Mononuclear cell (primary cell): Measurements from ENCODE around the gene PDGFC. TPM values are rescaled to one million over a fixed set of nuclear protein-coding genes. Genes with fewer than 3 reads are reported as not detected.
"Not testable (repeated sequence)": the region's sequence is repeated elsewhere in the genome, so short reads cannot be mapped to it uniquely, and the experiment has no call there.

Experiments
- H3K27me3 ChIP-seq: 2 replicates; pipeline ENCODE4 v1.6.0; 2011; ENCODE audit warnings: low read length, control low read depth; ENCODE audit not compliant: insufficient read depth
- H3K4me1 ChIP-seq: 2 replicates; pipeline ENCODE4 v1.5.1; 2011; ENCODE audit warnings: mild to moderate bottlenecking, low read length, control low read depth; ENCODE audit not compliant: insufficient read depth
- H3K4me3 ChIP-seq: 2 replicates; pipeline ENCODE4 v1.5.1; 2011; ENCODE audit warnings: mild to moderate bottlenecking, low read length, moderate library complexity
- H3K9me3 ChIP-seq: 2 replicates; pipeline ENCODE4 v1.5.1; 2011; ENCODE audit warnings: low read depth, mild to moderate bottlenecking, control low read depth, low read length
- total RNA-seq: library from RNA; depleted of rRNA; stranded (reverse); fragments of >200 nt; gene quantifications from one replicate; pipeline ENCODE4 v1.2.3, GENCODE V29; 2012

The PDGFC gene
- total RNA-seq, 1 donor: 6.9 TPM

DNA sequence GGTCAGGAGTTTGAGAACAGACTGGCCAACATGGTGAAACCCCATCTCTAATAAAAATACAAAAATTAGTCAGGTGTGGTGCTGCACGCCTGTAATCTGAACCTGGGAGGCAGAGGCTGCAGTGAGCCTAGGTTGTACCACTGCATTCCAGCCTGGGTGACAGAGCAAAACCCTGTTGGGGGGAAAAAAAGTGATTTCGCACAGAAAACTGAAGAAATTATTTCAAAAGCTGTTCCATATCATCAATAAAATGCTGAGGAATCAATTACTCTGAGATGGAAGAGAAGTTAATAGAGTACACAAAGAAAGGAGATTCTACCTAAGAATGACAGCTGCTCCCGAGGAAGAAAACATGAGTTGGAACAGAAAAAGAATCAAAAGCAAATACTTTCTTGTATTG lies 95.9 kb downstream of the PDGFC start:
- no peak overlapping the region for H3K4me3 ChIP-seq
- no peaks in the 10 kb centered on the region for H3K4me1 ChIP-seq
- no peaks in the 10 kb centered on the region for H3K27me3 ChIP-seq
- no peaks in the 10 kb centered on the region for H3K9me3 ChIP-seq

DNA sequence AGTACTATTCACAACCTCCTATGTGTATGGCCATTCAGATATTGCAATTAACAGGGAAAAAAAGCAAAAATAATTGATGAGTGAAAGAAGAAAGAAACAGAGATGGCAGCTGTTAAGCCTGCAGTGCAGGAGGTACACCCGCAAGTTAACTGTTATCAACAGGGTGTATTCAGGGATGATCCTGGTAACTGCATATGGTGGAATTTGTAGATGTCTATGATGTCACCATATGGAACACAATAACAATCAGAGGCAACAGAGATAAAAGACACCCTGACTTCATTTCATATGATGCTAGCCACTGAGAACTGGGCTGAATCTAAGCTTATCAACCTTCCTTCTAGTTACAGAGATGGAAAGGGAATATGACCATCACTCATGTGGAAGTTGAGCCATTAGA lies 96.5 kb downstream of the PDGFC start:
- no peaks in the 10 kb centered on the region for H3K9me3 ChIP-seq
- no peaks in the 10 kb centered on the region for H3K4me1 ChIP-seq
- H3K4me3 ChIP-seq: no peak overlapping the region
- no peaks in the 10 kb centered on the region for H3K27me3 ChIP-seq

DNA sequence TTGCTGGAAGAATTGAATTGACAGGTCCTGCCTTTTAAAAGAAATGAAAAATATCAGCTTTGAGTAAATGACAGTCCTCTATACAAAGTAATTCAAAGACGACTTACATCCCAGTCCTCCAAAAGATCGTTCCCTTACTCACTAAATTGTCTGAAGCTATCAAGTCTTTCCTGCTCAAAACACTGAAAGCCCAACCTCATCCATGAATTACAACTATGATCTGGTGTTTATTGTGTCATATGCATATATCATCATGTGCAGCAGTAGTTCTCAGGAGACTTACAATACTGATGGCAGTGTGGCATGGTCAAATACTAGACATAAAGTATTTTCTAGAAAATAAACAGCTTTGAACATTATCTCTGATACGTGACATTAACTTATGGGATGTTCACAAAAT lies 97.8 kb downstream of the PDGFC start:
- Histone ChIP-seq H3K4me1 (no peaks in the 10 kb centered on the region), H3K4me3 (no peak overlapping the region), H3K9me3 (no peaks in the 10 kb centered on the region), H3K27me3 (no peaks in the 10 kb centered on the region)

DNA sequence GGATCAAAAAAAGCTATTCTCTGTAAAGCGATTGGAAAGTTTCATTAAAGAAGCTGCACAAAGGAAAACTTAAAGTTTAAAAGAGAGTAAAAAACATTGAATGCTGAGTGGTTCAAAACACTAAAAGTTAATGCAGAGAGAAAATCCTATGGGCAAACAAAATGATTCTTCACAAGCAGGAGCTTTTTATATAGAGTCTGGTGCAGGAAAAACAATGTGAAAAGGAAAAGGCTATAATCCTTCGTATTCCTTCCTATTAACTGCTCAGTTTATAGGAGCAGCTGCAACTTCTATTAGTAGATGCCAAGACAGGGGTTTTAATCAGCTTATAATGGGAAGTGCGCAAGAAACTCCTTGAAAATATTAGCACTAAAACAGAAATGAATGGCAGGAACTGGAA lies 100.7 kb downstream of the PDGFC start:
- Histone ChIP-seq H3K4me3 (no peak overlapping the region), H3K4me1 (no peaks in the 10 kb centered on the region), H3K9me3 (no peaks in the 10 kb centered on the region), H3K27me3 (no peaks in the 10 kb centered on the region)

DNA sequence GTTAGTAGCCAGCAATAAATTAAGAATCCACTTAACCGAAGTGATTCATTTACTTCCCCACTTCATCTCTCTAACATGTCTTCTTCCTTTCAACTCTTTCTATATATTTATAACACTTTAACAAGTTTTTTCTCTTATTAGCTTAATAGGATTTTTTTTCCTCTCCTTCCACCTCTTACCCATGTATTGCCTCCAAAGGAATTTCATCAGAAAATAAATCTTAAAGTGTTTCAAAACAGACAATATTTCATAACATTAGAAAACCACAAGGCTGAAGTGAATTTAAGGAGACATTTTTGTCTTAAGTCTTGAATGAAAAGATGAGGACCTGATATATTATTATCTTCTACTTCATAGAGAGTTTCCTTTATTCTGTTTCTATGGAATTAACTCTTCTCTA lies 101.5 kb downstream of the PDGFC start:
- no peaks in the 10 kb centered on the region for H3K27me3 ChIP-seq
- no peaks in the 10 kb centered on the region for H3K9me3 ChIP-seq
- no peaks in the 10 kb centered on the region for H3K4me1 ChIP-seq
- no peak overlapping the region for H3K4me3 ChIP-seq

DNA sequence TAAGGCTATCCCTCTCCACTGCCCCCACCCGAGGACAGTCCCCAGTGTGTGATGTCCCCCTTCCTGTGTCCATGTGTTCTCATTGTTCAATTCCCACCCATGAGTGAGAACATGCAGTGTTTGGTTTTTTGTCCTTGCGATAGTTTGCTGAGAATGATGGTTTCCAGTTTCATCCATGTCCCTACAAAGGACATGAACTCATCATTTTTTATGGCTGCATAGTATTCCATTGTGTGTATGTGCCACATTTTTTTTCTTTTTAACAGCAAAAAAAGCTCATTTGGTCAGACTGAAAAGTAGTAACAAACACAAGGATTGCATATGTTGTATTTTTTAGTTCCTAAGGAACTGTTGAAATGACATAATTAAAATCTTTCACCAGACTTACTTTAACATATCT lies 105.5 kb downstream of the PDGFC start:
- H3K27me3 ChIP-seq, H3K4me3 ChIP-seq: not testable (repeated sequence)

DNA sequence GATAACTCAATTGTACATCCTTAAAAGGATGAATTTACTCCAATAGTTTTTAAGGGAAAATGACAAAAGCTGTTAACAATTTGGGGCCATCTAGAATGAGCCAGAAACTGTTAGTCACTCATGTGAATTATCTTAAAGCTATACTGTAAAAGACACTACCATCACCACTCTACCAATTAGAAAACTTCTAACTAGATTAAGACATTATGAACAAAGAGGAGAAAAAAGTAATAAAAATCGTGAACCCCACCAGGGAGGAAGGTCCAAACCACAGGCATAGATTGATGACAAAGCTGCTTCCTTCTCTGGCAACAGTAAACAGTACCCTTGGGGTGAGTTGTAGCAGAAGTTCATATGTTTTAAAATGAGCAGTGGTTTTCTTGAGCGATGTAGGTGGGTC lies 106.1 kb downstream of the PDGFC start:
- Histone ChIP-seq H3K9me3 (no peaks in the 10 kb centered on the region), H3K4me3 (no peak overlapping the region), H3K27me3 (no peaks in the 10 kb centered on the region), H3K4me1 (no peaks in the 10 kb centered on the region)

More for the DNA sequence above, 105.5 kb downstream of the PDGFC start:
- not testable (repeated sequence) for H3K4me1 ChIP-seq, H3K9me3 ChIP-seq

DNA sequence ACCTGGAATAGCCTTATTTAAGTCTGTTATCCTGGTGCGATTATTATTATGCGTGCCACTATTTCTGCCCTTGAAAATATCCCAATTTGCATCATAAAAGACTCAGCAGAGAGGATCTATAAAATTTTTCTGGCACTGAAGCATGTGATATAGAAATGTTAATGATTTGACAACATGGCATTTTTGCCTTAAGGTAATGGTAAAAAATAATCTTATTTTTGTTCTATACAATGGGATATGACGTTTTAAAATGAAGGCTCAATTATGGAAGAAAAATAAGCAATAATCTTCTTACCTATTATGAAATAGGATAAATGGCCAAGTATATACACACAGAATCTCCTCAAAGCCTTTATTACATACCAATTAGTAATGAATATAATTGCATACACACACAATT lies 113.5 kb downstream of the PDGFC start:
- no peaks in the 10 kb centered on the region for H3K4me1 ChIP-seq
- no peaks in the 10 kb centered on the region for H3K27me3 ChIP-seq
- no peaks in the 10 kb centered on the region for H3K9me3 ChIP-seq
- no peak overlapping the region for H3K4me3 ChIP-seq

DNA sequence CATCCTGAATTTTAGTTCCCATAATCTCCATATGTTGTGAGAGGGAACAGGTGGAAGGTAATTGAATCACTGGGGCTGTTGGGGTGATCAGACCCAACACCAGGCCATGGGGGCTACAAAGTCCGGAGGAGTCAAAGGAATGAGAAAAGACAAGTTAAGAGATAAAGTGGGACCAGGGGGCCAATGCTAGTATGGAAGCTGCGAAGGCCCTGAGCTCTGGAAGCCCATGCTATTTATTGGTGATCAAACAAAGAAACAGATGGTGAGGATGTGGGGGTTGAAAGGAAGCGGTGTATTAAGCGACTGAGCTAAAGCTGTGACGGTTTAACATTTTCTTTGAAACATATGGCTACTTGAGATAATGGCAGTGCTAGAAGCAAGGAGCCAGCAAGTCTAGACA lies 132.8 kb downstream of the PDGFC start:
- H3K4me3 ChIP-seq: no peak overlapping the region
- no peaks in the 10 kb centered on the region for H3K4me1 ChIP-seq
- H3K9me3 ChIP-seq: peaks cover 21% of the 10 kb centered on the region
- H3K27me3 ChIP-seq: no peaks in the 10 kb centered on the region

DNA sequence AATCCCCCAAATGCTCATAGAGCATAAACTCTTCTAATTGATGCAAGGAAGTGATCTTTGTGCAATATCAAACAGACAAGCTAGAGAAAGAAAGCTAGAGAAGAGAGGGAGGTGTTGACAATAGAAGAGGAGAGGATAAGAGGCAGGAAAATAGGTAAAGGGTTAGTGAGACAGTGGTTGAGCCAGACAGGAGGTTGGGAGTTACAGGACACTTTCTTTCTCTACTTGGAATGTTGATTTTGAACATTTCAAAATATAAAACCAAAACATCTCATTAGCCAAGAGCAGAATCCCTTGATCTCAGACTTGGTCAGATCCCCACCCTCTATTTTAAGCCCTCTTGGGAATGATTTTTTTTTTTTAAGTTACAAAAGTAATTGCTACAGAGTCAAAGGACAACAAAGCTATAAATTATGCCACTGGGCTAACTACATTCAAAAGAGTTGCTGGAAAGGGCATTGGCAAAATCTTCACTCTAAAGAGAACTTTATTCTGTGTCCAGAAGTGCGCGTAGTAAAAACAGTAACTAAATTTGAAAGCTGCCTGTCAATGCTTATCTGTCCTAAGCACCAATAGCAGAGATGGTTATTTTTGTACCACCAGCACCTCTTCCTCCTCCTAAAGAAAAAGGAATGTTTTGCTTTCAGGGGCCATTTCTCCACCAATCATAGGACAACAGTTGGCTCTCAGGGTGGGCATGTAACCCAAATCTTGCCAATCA lies 133.8 kb downstream of the PDGFC start:
- Histone ChIP-seq H3K9me3 (peaks cover 21% of the 10 kb centered on the region), H3K4me1 (no peaks in the 10 kb centered on the region), H3K27me3 (no peaks in the 10 kb centered on the region), H3K4me3 (no peak overlapping the region)

DNA sequence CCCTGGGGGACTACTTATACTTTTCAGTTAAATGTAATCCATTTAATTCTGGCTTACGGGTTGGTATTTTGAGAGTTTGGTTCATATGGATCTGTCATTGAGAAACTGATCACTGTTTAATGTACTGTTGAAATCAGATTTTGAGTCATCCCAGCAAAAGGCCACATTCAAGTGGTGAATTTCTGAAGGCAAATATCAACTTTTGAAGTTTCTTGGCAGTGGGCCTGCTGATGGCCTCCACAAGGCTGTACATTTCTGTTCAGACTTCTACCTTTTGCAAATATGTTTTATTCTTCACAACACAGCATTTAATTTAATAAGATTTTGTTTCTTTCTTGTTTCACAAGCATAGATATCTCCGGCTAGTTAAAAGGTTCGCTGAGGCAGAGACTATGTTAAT lies 138.7 kb downstream of the PDGFC start:
- Histone ChIP-seq H3K4me3 (no peak overlapping the region), H3K4me1 (no peaks in the 10 kb centered on the region), H3K9me3 (peaks cover 5% of the 10 kb centered on the region), H3K27me3 (no peaks in the 10 kb centered on the region)

DNA sequence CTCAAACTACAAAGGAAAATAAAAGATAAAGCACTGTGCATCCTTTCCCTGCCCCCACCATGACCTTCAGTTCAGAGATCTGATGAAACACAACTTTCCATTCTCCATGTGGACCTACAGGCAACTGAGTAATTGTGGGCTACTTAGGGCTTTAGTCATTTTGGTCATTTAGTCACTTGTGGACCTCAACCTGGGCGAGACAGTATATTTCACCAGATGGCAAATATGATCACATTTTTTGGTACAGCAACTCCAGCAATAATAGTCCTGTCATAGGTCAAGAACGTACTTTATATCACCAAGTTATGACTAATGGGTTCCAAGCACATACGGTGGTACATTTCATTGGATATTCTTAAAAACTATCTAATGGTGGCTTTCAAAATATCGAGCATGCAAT lies 141.2 kb downstream of the PDGFC start:
- no peaks in the 10 kb centered on the region for H3K9me3 ChIP-seq
- no peaks in the 10 kb centered on the region for H3K27me3 ChIP-seq
- no peaks in the 10 kb centered on the region for H3K4me1 ChIP-seq
- no peak overlapping the region for H3K4me3 ChIP-seq

DNA sequence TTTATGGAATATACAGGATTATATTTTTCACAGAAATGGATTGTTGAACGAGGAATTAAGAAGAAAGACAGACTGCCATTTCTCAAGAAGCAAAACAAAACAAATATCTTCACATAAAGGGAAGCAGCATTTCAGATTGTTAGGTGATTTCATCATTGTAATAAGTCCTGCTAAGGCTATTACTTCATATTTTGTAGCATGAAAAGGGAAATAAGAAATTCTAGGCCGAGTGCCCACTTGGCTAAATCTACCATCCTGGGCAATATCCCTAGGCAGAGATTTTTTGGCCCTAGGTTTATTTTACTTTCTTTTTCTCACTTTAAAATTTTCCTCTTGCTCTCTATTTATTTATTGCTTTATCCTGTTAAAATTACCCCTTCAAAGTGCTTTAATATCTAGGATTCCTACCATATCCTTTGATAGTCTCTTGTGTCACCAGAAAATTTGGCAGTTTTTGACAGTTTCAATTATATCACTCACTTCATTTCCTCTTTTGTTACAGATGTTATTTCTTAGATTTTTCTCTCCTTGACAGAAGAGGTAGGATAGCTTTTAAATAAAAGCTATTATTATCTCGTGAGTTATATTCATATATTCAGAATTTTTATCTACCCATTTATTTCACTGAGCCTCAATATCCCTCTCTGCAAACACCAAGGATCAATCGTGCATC lies 142.3 kb downstream of the PDGFC start:
- Histone ChIP-seq H3K4me3 (no peak overlapping the region), H3K27me3 (no peaks in the 10 kb centered on the region), H3K4me1 (no peaks in the 10 kb centered on the region), H3K9me3 (no peaks in the 10 kb centered on the region)

DNA sequence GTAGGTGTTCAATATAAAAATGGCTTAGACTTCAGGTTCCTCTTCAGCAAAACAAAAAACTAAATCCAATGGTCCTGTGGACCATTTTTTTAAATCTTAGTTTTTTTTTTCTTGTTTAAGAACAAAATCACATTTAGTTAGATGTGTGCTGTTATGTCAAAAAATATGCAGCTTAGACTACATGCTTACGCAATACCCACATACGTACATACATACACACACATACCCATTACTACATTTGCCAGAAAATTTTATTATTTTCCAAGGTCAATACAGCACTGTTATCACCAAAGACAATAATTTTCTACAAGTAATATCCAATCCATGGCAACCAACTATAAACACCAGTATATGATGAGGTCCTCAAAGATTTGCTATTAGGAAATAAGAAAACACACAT lies 144.1 kb downstream of the PDGFC start:
- Histone ChIP-seq H3K27me3 (no peaks in the 10 kb centered on the region), H3K9me3 (no peaks in the 10 kb centered on the region), H3K4me3 (no peak overlapping the region), H3K4me1 (no peaks in the 10 kb centered on the region)

DNA sequence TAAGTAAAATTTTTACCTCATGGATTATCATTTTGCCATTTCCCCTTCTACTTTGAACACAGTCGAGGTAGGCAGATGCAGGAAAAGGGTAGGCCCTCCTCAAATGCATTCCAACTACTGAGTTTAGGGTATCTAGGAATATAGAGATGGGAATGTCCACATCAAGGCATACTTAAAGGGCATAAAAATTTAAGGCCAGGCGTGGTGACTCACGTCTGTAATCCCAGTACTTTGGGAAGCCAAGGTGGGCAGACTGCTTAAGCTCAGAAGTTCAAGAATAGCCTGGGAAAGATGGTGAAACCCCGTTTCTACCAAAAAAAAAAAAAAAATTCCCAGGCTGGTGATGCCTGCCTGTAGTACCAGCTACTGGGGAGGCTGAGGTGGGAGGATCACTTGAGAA lies 146.5 kb downstream of the PDGFC start:
- Histone ChIP-seq H3K4me3 (no peak overlapping the region), H3K27me3 (no peaks in the 10 kb centered on the region), H3K9me3 (no peaks in the 10 kb centered on the region), H3K4me1 (no peaks in the 10 kb centered on the region)

DNA sequence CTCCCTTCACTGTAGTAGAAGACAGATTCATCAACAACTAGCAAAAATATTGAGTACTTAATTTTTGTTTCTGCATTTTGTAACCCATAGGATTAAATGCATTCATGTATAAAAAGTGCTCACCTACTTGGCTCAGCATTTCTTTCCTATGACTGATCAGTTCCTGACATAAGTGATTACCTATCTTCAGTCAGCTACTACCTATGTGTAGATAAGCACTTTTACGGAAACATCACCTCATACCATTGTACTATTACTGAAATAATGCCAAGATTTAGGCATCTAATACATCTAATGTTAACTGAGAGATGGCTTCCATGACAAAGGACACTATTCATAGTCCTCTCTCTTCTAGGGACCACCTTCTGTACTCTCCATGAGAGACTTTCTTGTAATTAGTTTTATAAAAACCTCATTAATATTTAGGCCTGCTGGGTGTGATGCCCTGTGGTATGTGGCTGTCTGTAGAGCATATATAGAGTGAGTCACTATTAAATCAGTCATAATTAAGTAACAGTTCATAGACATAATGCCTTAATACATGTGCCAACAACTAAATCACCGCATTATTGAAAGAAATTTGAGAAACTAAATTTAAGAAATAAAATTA lies 147.0 kb downstream of the PDGFC start:
- no peaks in the 10 kb centered on the region for H3K4me1 ChIP-seq
- H3K4me3 ChIP-seq: no peak overlapping the region

More for the DNA sequence above, 147.0 kb downstream of the PDGFC start:
- no peaks in the 10 kb centered on the region for H3K9me3 ChIP-seq
- H3K27me3 ChIP-seq: no peaks in the 10 kb centered on the region
